Stimulated activated effector memory CD8-positive, alpha-beta T cell treated with anti-CD3 and anti-CD28 coated beads, Interleukin-12 subunit alpha, Interleukin-12 subunit beta, amount 100 ng/mL, for 72 hours (primary cell): ENCODE data around the gene SHISA8.

ENCODE experiments used
- ATAC-seq: fragments of 150-1000 bp; cut with Tn5 transposase; 2 replicates; pipeline ENCODE4 v1.10.0; 2021
- DNase-seq, 2 donors: peaks; one replicate each; pipeline ENCODE4 v3.0.0; 2021 to 2022; ENCODE audit warnings: low spot score in 2 of 2
- H3K27ac Mint-ChIP-seq: one replicate; pipeline ENCODE4 v1.8.0; 2022; ENCODE audit warnings: mild to moderate bottlenecking, mixed read lengths
- H3K36me3 Mint-ChIP-seq: one replicate; pipeline ENCODE4 v1.8.0; 2022; ENCODE audit warnings: mild to moderate bottlenecking, mixed read lengths
- H3K4me1 Mint-ChIP-seq: one replicate; pipeline ENCODE4 v1.8.0; 2022; ENCODE audit warnings: mixed read lengths
- H3K4me3 Mint-ChIP-seq: one replicate; pipeline ENCODE4 v1.8.0; 2022; ENCODE audit warnings: mild to moderate bottlenecking, mixed read lengths
- H3K9me3 Mint-ChIP-seq: one replicate; pipeline ENCODE4 v1.8.0; 2022; ENCODE audit warnings: mixed read lengths

The SHISA8 gene

GRCh38 chr22:41939981-41940831, 25.3 kb upstream of the SHISA8 start:
- Mint-ChIP-seq H3K36me3 (peaks cover 96% of the 10 kb centered on the region), H3K4me1 (peaks cover 52% of the 10 kb centered on the region), H3K27ac (peak overlapping the region; percentile 99), H3K4me3 (peak overlapping the region; percentile 95), H3K9me3 (no peaks in the 10 kb centered on the region)
- peak; percentile 69 to 95 for DNase-seq
- ATAC-seq, result peak; percentile 85

DNA sequence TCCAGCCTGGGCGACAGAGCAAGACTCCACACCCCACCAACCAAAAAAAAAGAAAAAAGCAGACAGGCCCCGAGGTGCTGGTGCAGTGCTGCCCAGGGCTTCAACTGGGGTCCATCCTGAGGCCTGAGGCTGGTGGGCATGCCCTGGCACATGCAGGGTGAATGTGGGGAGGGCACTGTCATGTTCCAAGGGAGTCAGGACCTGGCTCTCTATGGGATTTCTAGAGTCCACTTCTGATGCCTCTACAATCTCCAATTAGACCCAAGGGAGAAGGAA, 22.0 kb upstream of the SHISA8 start:
- no peak for ATAC-seq
- DNase-seq, result no peak
- H3K9me3 Mint-ChIP-seq, result no peaks in the 10 kb centered on the region
- H3K4me1 Mint-ChIP-seq, result peaks cover 38% of the 10 kb centered on the region
- H3K27ac Mint-ChIP-seq, result no peak overlapping the region
- H3K4me3 Mint-ChIP-seq, result no peak overlapping the region
- peaks cover 62% of the 10 kb centered on the region for H3K36me3 Mint-ChIP-seq

- peak overlapping the region; percentile 80 for H3K27ac Mint-ChIP-seq
- peaks cover 49% of the 10 kb centered on the region for H3K36me3 Mint-ChIP-seq
- peaks cover 25% of the 10 kb centered on the region for H3K4me1 Mint-ChIP-seq
- H3K9me3 Mint-ChIP-seq, result no peaks in the 10 kb centered on the region
- DNase-seq, result no peak
- ATAC-seq, result no peak
- H3K4me3 Mint-ChIP-seq, result no peak overlapping the region
Observed at GRCh38 chr22:41935509-41935908, 20.6 kb upstream of the SHISA8 start.

DNA sequence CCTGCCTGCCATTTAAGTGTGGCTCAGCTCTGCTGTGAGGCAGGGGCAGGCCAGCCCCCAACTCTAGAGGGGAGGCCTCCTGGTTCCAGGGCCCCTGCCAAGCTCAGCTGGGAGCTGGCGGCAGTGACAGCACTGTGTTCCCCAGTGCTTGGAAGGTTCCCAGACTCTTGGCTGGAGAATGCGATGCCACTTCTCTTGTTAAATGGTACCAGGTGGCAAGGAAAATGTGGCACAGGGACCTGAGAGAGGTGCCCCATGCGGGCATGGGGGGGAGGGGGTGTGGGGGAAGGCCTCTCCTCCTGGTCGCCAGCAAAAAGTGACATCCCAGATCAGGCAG, 20.1 kb upstream of the SHISA8 start:
- H3K27ac Mint-ChIP-seq, result no peak overlapping the region
- H3K36me3 Mint-ChIP-seq, result peaks cover 43% of the 10 kb centered on the region
- H3K9me3 Mint-ChIP-seq, result no peaks in the 10 kb centered on the region
- H3K4me3 Mint-ChIP-seq, result no peak overlapping the region
- DNase-seq (no peak), ATAC-seq (no peak)
- H3K4me1 Mint-ChIP-seq, result peaks cover 19% of the 10 kb centered on the region

DNA sequence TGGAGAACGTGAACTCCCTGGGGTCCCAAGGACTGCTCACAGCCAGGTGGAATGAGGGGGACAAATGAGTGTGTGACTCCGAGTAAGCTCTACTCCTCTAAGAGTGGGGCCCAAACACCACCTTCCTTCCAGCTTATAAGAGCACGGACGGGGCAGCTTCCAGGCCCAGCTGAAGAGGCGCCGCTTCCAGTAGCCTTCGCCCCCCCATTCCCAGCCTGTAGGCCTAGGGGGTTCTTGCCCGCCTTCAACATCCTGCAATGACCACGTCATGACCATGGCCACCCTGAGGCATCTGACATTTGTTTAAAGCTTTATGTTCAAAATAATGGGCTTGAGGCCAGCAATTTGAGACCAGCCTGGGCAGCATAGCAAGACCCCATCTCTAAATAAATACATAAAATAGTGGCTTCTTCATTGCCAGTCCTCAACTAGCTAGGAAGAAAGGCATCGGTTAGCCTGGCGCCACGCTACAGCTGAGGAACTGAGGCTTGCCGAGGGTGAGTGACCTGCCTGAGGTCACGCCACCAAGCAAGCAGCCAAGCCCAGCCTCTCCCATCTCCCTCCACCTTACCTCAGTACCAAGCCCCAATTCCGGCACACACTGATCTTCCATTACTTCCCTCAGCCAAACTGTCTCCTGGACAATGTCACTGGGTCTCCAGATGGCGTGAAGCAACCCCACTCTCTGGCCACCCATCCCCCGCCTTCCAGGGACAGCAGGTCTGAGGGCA, 19.6 kb upstream of the SHISA8 start:
- Mint-ChIP-seq H3K27ac (no peak overlapping the region), H3K4me1 (peaks cover 14% of the 10 kb centered on the region), H3K36me3 (peaks cover 38% of the 10 kb centered on the region), H3K4me3 (no peak overlapping the region), H3K9me3 (no peaks in the 10 kb centered on the region)
- ATAC-seq (no peak), DNase-seq (no peak)

- ATAC-seq (no peak), DNase-seq (no peak)
- Mint-ChIP-seq H3K4me1 (peaks cover 14% of the 10 kb centered on the region), H3K27ac (peak overlapping the region; percentile 70), H3K36me3 (peaks cover 34% of the 10 kb centered on the region), H3K4me3 (no peak overlapping the region), H3K9me3 (no peaks in the 10 kb centered on the region)
Observed at GRCh38 chr22:41933411-41934177, 18.7 kb upstream of the SHISA8 start.

DNA sequence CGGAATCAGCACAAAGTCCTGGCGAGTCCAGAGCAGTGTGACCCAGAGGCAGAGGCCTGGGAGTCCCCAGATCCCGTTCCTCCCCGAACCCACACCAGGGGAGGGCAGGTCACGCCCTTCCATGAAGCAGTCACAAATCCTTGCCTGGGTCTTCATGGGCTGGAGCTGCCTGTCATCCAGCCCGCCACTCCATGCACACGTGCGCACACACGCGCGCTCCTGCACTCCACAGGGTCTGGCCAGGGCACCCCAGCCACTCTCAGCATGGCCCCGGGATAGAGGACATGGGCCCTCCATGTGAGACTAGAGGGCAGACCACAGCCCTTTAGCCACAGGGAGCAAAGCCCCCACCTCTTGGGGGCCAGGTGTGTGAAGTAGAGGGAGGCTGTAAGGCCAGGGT, 17.5 kb upstream of the SHISA8 start:
- Mint-ChIP-seq H3K36me3 (peaks cover 31% of the 10 kb centered on the region), H3K4me3 (no peak overlapping the region), H3K4me1 (peaks cover 25% of the 10 kb centered on the region), H3K27ac (peak overlapping the region; percentile 70), H3K9me3 (no peaks in the 10 kb centered on the region)
- ATAC-seq (no peak), DNase-seq (no peak)

DNA sequence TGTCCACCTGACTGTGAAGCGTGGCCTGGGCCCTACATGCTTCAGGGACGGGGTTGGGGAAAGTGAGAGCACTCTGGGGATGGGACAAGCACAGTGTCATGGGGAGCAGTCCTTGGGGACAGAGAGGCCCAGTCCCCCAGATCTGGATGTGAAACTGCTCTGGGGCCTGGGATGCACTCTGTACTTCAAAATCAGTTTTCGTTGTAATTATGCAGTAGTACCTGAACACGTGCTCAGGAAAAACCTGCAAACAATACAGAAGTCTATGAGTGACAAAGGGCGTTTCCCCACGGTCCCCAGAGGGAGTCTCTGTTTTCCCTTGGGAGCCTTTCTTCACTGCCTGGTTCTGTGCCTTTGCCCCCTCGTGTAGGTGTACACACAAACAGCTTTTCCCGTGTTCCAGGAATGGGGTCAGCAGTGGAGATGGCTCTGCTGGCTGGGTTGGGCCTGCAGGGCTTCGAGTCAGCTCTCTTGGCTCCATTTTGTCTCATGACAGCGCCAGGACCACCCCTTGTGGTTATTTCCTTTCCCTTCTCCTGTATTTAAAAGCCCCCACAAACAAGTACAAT, 16.9 kb upstream of the SHISA8 start:
- Mint-ChIP-seq H3K4me3 (no peak overlapping the region), H3K4me1 (peaks cover 29% of the 10 kb centered on the region), H3K9me3 (no peaks in the 10 kb centered on the region), H3K36me3 (peaks cover 25% of the 10 kb centered on the region), H3K27ac (peak overlapping the region; percentile 50)
- ATAC-seq (no peak), DNase-seq (no peak)

- DNase-seq (no peak), ATAC-seq (no peak)
- H3K27ac Mint-ChIP-seq, result peak overlapping the region; percentile 87
- no peak overlapping the region for H3K4me3 Mint-ChIP-seq
- peaks cover 14% of the 10 kb centered on the region for H3K36me3 Mint-ChIP-seq
- peaks cover 38% of the 10 kb centered on the region for H3K4me1 Mint-ChIP-seq
- H3K9me3 Mint-ChIP-seq, result no peaks in the 10 kb centered on the region
Observed at GRCh38 chr22:41929418-41929810, 14.5 kb upstream of the SHISA8 start.

DNA sequence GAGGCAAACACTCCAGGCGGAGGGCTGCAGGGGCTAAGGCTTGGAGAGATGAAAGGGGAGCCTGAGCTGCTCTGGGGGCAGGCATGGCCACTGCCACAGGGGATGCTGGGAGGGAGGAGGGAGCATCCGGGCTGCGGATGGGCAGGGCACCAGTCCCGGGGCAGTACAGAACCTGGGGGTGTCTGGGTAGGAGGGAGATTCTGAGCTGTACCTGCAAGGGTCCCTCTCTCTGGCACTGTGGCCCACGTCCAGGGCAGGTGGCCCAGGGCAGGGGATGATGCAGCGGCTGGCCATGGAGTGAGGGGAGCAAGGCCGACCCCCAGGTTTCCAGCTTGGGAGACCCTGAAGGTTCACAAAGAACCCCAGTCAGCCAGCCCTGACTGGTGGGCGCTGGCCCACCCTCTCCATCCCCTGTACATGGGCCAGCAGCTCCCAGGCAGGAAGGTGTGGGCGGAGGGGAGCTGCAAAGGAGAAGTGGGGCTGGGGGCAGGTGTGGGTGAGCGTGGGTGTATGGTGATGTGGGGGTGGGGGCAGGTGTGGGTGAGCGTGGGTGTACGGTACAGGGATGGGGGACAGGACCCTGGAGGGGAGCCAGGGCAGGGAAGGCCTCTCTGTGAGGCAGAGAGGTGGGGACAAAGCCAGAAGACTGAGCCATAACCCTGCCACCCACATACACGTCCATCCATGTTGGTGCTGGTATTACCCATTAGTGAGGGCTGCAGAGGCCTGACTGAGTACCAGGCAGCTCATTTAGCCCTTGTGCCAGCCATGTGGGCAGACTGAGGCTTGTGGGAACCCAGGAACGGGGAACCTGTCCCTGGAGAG, 13.9 kb upstream of the SHISA8 start:
- ATAC-seq (no peak), DNase-seq (no peak)
- peaks cover 14% of the 10 kb centered on the region for H3K36me3 Mint-ChIP-seq
- H3K9me3 Mint-ChIP-seq, result no peaks in the 10 kb centered on the region
- H3K4me3 Mint-ChIP-seq, result peak overlapping the region; percentile 67
- H3K4me1 Mint-ChIP-seq, result peaks cover 38% of the 10 kb centered on the region
- peak overlapping the region; percentile 87 for H3K27ac Mint-ChIP-seq

- H3K9me3 Mint-ChIP-seq, result no peaks in the 10 kb centered on the region
- H3K36me3 Mint-ChIP-seq, result peaks cover 22% of the 10 kb centered on the region
- DNase-seq, result no peak
Observed at GRCh38 chr22:41927813-41928212, 12.9 kb upstream of the SHISA8 start.

DNA sequence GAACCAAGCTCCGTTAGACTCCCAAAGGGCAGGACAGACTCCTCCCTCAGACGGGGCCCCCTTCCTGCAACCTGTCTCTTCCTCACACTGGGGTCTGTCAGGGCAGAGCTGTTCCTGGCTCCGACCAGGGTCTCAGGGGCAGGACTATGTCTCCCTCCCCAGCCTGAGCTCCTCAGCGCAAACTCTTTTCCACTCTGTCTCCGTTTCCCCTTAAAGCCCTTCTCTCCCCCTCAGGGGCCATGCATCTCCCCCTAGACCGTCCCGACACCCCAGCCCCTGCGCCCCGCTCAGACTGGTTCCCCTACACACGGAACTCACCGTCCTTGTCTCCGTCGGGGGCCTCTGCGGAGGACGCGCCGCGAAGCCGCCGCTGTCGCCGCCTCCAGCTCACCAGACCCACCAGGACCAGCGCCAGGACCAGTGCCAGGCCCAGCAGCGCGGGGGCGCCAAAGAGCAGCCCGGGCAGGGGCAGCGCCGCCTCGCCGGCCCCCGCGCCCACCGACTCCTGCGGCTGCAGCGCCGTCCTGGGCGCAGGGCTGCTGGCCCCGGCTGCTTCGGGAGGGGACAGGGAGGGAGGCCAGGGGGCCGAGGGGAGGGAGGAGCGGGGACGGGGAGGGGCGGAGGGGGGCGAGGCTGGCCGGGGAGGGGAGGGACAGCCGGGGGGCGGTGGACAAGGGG, 11.0 kb upstream of the SHISA8 start:
- Mint-ChIP-seq H3K4me1 (peaks cover 38% of the 10 kb centered on the region), H3K4me3 (peak overlapping the region; percentile 79), H3K36me3 (peaks cover 22% of the 10 kb centered on the region), H3K27ac (peak overlapping the region; percentile 80), H3K9me3 (no peaks in the 10 kb centered on the region)
- ATAC-seq, result peak; percentile 87
- DNase-seq, result peak; percentile 83 to 87

More at GRCh38 chr22:41927813-41928212, 12.9 kb upstream of the SHISA8 start:
- Mint-ChIP-seq H3K27ac (peak overlapping the region; percentile 87), H3K4me1 (peaks cover 38% of the 10 kb centered on the region), H3K4me3 (peak overlapping the region; percentile 67)
- no peak for ATAC-seq

GRCh38 chr22:41923595-41924276, 8.9 kb upstream of the SHISA8 start:
- ATAC-seq (no peak), DNase-seq (no peak)
- Mint-ChIP-seq H3K36me3 (peaks cover 18% of the 10 kb centered on the region), H3K9me3 (no peaks in the 10 kb centered on the region), H3K27ac (no peak overlapping the region), H3K4me1 (peaks cover 37% of the 10 kb centered on the region), H3K4me3 (no peak overlapping the region)
